Stimulated activated CD4-positive, alpha-beta T cell treated with anti-CD3 and anti-CD28 coated beads, Interleukin-15, amount 100 ng/mL, for 1 hour (primary cell): ENCODE results near the gene TIMM13.
"Not testable (repeated sequence)": the region's sequence is repeated elsewhere in the genome, so short reads cannot be mapped to it uniquely, and the experiment has no call there.

Source experiments
- DNase-seq, 2 donors: peaks; one replicate each; pipeline ENCODE4 v3.0.0-alpha.2; 2020; ENCODE audit warnings: low read depth in 1 of 2, low spot score in 1 of 2

The TIMM13 gene

DNA sequence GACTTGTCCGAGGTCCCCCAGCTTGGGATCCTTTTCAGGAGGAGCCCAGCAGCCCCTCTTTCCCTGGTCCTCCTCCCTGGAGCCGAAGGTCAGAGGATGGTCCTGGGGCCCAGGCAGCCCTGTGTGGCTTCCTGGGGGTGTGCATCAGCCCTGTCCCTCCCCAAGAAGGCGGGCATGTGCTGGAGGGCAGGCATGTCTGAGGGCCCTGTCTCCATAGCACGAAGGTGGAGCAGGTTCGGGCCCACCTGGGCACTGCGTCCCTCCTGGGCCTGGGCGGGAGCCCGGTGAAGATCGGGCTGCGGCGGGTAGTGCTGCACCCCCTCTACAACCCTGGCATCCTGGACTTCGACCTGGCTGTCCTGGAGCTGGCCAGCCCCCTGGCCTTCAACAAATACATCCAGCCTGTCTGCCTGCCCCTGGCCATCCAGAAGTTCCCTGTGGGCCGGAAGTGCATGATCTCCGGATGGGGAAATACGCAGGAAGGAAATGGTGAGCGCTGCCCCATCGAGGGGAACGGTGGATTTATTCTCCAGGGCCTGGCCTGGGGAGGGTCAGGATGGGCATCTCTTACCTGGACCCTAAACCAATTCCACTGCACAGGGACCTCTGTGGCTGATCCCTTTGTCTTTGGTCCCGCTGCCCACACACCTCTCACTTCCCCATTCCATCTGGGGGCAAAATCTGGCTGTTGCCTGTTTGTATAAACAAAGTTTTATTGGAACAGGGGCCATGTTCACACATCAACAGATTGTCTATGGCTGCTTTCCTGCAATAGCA lies 10.9 kb downstream of the TIMM13 start:
- DNase-seq = no peak

DNA sequence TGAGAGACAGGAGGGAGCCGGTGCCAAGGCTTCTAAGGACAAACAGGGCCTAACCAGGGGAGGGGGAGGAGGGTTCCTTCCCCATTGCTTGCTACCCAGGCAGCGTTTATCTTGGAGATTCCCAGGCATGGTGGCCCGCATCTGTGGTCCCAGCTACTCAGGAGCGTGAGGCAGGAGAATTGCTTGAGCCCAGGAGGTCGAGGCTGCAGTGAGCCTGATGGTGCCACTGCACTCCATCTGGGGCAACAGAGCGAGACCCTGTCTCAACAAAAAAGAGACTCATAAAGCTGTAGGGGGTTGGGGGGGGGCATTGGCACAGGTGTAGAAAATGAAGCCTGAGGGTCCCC lies 11.4 kb downstream of the TIMM13 start:
- no peak for DNase-seq

DNA sequence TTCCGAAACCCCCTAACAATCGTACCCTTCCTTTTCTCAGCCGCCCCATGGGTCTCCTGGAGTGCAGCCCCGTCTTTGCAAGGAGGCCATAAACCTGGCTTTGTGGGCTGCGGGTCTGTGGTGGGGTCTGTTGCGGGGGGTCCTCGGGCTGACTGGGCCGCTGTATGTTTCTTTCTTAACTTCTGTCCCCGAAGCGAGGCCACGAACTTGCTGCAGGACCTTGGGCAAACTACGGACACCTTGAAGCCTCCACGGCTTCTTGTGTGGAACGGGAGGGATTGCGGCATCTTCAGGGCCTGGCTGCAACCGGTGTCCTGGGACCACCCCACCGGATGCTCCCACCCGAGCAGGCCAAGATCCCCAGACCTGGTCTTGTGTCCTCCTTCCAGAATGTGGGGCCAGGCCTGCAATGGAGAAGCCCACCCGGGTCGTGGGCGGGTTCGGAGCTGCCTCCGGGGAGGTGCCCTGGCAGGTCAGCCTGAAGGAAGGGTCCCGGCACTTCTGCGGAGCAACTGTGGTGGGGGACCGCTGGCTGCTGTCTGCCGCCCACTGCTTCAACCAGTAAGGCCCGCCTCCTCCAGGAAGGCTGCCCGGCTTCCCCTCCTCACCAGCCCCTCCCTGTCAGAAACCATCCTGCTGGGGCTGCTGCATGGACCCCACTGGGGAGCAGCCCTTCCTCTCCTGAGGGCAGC lies 12.0 kb downstream of the TIMM13 start:
- DNase-seq = no peak

DNA sequence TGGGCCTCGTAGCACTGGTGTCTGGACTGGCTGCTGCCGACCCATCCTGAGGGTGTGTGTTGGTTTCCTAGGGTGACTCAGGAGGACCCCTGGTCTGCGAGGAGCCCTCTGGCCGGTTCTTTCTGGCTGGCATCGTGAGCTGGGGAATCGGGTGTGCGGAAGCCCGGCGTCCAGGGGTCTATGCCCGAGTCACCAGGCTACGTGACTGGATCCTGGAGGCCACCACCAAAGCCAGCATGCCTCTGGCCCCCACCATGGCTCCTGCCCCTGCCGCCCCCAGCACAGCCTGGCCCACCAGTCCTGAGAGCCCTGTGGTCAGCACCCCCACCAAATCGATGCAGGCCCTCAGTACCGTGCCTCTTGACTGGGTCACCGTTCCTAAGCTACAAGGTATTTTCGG lies 13.8 kb downstream of the TIMM13 start:
- no peak for DNase-seq

DNA sequence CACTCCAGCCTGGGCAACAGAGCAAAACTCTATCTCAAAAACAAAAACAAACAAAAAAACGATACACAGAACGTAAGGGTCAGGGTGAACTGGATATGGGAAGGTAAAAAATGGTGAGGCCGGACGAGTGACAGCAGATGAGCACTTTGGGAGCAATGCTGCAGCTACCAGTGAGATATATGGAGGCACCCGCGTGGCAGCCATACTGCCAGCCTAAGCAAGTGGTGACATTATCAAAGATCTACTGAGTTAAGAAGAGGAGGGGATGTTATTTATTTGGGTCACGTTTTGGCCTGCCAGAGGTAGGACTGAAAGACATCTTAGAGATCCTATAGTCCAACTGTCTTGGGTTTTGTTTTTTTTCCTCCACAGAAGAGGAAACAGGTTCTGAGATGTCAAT lies 14.2 kb downstream of the TIMM13 start:
- no peak for DNase-seq

DNA sequence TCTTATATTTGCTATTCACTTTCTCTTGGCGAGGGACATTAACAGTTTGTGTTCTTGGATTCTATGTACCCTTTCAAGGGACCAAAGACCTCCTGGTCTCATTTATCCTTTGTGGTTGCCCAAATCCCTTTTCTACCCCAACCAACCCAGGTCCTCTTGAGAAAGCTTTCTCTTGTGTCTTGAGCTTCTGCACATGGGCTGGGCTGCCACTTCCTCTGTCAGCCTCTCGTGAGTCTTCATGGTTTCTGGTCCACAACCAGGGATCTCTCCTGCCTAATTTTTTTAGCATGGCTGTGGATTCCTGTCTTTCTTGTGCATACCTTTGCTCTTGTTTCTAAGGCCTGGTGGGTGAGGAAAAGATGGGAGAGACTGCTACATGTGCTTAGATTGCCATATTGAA lies 14.9 kb downstream of the TIMM13 start:
- no peak for DNase-seq

DNA sequence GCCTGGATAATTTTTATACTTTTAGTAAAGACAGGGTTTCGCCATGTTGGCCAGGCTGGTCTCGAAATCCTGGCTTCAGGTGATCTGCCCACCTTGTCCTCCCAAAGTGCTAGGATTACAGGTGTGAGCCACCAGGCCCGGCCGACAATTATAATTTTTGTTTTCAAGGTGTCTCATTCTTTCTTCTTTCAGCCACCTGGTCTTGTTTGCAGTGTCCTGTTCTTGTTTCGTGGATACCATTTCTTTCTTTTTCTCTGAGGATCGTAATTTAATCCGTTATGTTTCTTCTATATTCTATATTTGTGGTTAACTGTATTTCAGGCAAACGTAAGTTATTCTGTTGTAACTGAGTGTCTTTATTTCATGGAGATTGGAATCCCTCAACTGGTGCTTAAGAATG lies 15.7 kb downstream of the TIMM13 start:
- DNase-seq = no peak

DNA sequence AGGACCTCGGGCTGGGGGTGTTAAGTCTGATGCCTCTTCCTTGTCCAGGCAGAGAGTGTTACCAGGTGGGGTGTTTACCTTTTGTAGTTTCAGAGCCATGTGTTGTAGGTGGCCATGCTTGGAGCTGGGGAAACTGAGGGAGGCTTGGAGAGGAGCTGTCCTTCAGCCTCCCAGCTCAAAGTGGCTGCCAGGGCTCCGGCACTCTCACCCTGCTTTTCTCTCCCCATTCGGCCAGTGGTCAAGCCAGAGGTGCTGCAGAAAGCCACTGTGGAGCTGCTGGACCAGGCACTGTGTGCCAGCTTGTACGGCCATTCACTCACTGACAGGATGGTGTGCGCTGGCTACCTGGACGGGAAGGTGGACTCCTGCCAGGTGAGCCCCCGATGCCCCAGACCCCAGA lies 17.4 kb downstream of the TIMM13 start:
- DNase-seq = no peak

DNA sequence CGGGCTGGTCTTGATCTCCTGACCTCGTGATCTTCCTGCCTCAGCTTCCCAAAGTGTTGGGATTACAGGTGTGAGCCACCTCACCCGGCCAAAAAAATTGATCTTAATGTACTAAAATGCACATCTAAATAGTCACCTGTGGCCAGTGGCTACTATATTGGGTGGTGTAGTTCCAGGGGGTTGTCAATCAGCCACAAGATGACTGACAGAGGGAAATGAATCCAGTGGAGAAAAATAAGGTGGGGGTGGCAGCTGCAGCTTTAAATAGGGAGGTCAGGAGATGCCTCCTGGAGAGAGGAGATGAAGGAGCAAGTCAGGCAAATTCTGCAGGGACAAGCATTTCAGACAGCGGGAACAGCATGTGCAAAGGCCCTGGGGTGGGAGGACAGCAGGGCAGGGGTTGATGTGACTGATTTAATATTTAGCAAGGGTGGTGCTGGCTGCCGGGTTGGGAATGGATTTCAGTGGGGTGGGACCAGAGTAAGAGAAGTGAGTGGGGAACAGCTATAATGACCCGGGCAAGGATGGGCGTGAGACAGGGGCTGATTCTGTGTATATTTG lies 18.0 kb downstream of the TIMM13 start:
- no peak for DNase-seq

DNA sequence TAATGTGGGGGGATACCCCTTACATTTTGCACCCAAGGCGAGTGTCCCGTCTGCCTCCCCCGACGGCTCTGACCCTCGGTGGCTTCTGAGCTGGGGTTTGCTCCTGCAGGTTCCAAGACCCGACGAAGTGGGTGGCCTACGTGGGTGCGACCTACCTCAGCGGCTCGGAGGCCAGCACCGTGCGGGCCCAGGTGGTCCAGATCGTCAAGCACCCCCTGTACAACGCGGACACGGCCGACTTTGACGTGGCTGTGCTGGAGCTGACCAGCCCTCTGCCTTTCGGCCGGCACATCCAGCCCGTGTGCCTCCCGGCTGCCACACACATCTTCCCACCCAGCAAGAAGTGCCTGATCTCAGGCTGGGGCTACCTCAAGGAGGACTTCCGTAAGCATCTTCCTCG lies 19.1 kb downstream of the TIMM13 start:
- no peak for DNase-seq

DNA sequence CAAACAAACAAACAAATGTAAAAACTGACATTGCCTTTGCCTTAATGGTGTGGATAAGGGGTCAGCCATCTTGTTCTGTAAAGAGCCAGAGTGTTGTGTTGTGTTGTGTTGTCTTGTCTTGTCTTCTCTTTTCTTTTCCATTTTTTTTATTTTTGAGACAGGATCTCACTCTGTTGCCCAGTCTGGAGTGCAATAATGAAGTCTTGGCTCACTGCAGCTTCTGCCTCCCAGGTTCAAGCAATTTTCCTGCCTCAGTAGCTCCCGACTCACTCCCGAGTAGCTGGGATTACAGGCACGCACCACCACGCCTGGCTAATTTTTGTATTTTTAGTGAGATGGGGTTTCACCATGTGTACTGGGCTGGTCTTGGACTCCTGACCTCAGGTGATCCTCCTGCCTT lies 27.8 kb downstream of the TIMM13 start:
- DNase-seq = no peak

DNA sequence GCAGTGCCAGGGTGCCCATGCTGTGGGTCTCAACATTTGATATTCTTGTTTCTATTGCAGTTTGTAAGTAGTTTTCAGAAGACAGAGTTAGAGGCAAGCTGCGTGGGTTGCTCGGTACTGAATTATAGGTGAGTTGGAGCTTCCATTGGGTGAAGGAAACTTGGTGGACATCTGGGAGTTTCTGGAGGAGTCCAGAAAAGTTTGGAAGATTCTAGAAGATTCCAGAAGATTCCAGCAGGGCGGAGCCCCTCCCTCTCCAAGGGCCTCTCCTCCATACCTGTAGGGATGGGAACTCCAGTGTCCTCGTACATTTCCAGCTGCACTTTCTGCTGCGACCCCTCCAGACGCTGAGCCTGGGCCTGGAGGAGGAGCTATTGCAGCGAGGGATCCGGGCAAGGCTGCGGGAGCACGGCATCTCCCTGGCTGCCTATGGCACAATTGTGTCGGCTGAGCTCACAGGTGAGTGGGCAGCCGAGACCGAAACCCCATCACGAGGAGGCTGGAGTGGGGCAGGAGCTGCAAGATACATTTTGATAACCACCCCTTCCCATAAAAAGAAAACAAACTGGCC lies 28.6 kb downstream of the TIMM13 start:
- no peak for DNase-seq

DNA sequence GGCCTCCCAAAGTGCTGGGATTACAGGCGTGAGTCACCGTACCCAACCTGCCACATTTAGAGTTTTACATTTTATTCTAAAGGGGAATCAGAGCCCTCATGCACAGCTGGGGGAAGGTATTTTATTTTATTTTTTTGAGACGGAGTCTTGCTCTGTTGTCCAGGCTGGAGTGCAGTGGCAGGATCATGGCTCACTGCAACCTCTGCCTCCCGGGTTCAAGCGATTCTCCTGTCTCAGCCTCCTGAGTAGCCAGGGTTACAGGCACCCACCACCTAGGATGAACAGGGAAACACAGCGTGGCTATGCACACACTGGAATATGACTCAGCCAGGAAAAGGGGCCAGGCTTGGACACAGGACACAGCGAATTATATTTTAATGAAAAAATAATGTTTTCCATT lies 30.2 kb downstream of the TIMM13 start:
- DNase-seq = not testable (repeated sequence)

DNA sequence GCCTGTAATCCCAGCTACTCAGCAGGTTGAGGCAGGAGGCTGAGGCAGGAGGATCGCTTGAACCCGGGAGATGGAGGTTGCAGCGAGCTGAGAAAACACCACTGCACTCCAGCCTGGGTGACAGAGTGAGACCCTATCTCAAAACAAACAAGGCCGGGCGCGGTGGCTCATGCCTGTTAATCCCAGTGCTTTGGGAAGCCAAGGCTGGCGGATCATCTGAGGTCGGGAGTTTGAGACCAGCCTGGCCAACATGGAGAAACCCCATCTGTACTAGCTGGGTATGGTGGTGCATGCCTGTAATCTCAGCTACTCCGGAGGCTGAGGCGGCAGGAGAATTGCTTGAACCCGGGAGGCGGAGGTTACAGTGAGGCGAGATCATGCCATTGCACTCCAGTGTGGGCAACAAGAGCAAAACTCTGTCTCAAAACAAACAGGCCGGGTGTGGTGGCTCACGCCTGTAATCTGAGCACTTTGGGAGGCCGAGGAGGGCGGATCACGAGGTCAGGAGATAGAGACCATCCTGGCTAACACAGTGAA lies 32.0 kb downstream of the TIMM13 start:
- not testable (repeated sequence) for DNase-seq

DNA sequence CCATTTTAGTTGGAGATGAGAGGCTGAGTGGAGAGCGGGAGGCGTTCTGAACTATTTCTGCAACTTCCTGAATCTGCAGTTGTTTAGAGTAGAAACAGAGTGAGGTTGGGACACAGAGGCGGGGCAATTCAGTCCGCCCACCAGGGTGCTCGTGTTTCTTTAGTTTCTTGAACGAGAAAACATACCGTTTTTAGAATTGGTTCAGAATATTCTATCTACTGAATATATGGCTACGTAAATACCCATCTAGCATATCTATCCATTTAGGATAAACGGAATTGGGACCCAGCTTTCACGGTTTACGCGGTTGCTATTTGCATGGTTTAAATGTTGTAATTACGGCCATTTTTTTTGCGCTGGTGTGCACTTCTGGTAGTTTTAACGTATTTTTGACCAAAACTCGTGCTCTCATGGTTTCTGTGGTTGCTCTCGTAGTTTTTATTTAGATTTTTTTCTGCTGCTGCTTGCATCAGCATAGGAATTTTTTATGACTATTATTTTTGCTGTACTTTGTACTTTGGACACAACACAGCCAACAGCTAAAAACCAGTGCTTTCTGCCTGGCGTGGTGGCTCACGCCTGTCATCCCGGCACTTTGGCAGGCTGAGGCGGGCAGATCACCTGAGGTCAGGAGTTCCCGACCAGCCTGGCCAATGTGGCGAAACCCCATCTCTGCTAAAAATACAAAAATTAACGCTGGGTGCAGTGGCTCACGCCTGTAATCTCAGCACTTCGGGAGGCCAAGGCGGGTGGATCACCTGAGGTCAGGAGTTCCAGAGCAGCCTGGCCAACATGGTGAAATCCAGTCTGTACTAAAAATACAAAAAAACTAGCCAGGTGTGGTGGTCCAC lies 32.7 kb downstream of the TIMM13 start:
- no peak for DNase-seq

DNA sequence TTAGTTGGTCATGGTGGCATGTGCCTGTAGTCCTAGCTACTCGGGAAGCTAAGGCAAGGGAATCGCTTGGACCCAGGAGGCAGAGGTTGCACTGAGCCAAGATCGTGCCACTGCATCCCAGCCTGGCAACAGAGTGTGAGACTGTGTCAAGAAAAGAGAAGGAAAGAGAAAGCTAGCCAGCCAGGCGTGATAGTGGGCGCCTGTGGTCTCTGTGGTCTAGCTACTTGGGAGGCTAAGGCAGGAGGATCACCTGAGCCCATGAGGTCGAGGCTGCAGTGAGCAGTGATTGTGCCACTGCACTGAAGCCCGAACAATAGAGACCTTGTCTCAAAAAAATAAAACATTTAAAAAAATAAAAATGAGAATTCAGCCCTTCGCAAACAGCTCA lies 33.3 kb downstream of the TIMM13 start:
- no peak for DNase-seq

DNA sequence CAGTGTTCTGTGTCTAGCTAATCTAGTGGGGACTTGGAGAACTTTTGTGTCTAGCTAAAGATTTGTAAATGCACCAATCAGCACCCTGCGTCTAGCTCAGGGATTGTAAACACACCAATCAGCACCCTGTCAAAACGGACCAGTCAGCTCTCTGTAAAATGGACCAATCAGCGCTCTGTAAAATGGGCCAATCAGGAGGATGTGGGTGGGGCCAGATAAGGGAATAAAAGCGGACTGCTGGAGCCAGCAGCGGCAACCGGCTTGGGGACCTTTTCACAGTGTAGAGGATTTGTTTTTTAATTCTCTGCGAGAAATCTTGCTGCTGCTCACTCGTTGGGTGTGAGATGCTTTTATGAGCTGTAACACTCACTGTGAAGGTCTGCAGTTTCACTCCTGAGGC lies 34.5 kb downstream of the TIMM13 start:
- DNase-seq = not testable (repeated sequence)

DNA sequence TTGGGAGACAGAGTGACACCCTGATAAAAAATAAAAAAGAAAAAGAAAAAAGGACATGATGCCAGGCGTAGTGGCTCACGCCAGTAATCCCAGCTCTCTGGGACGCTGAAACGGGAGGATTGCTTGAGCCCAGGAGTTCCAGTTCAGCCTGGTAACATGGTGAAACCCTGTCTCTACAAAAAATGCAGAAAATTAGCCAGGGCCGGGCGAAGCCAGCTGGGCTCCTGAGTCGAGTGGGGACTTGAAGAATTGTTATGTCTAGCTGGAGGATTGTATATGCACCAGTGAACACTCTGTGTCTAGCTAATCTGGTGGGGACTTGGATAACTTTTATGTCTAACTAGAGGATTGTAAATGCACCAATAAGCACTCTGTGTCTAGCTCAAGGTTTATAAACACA lies 35.0 kb downstream of the TIMM13 start:
- no peak for DNase-seq

DNA sequence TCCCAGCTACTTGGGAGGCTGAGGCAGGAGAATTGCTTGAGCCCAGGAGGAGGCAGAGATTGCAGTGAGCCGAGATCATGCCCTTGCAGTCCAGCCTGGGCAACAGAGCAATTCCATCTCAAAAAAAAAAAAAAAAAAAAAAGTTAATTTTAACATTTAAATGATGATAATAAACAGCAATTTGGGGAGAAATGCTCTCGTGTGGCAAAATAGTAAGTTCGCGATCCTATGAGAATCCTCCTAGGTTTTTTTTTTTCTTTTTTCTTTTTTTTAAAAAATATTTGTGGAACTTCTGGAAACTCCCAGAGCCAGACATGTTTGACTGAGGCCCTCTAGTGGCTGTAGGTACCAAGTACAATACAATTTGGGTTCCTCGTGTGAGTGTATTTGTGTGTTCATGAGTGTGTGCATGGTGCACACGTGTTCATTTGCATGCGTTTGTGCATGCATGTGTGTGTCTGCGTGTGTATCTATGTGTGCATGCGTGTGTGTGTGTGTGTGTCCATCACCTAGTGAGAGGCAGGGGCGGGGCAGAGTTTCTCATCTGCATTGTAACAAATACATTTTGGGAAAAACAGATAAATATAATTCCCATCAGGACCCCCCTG lies 36.2 kb downstream of the TIMM13 start:
- DNase-seq = no peak

DNA sequence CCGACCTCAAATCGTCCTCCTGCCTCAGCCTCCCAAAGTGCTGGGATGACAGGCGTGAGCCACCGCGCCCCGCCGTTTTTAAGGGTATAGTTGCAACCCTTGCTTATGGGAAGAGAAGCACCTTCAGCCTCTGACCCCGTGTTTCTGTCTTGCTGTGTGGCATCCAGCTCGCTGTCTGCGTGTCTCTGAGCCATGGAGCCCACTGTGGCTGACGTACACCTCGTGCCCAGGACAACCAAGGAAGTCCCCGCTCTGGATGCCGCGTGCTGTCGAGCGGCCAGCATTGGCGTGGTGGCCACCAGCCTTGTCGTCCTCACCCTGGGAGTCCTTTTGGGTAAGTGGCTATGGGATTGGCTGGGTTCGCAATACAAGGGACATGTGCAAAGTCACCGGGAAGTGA lies 37.8 kb downstream of the TIMM13 start:
- no peak for DNase-seq
